ENCODE data around the gene EFCAB12.
"Not testable (repeated sequence)": the region's sequence is repeated elsewhere in the genome, so short reads cannot be mapped to it uniquely, and the experiment has no call there.

EFCAB12 gene

DNA sequence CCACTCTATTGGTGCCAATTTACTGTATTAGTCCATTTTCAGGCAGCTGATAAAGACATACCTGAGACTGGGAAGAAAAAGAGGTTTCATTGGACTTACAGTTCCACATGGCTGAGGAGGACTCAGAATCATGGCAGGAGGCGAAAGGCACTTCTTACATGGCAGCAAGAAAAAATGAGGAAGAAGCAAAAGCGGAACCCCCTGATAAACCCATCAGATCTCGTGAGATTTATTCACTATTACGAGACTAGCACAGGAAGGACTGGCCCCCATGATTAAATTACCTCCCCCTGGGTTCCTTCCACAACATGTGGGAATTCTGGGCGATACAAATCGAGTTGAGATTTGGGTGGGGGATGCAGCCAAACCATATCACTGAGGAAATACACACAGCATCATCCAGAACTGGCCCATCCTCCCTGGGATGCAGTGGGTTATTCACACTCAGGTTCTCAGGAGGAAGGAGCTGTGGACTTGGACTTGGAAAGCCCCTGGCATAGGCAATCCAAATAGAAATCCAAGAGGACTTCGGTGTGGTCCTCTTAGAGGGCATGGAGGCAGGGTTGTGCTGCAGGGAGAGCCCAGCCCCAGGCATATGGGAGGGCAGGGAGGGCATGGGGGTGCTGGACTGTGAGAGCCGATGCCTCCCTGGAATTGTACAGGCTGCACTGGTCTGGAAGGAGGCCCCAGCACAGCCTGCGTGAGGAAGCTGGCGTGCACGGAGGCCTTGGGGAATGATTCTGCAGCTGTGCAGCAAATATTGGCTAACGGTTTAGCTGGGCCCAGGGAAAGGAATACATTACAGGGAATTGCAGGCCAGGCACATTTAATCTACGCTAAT lies 62.9 kb downstream of the EFCAB12 start:
- DNase-seq (ENCODE audit: low spot score): no peak

DNA sequence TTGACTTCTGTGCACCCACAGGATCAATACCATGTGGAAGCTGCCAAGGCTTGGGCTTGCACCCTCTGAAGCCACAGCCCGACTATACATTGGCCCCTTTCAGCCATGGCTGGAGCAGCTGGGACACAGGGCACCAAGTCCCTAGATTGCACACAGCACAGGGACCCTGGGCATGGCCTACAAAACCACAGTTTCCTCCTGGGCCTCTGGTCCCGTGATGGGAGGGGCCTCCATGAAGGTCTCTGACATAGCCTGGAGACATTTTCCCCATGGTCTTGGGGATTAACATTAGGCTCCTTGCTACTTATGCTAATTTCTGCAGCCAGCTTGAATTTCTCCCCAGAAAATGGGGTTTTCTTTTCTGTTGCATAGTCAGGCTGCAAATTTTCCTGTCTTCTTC lies 63.6 kb downstream of the EFCAB12 start:
- DNase-seq (ENCODE audit: low spot score): not testable (repeated sequence)

DNA sequence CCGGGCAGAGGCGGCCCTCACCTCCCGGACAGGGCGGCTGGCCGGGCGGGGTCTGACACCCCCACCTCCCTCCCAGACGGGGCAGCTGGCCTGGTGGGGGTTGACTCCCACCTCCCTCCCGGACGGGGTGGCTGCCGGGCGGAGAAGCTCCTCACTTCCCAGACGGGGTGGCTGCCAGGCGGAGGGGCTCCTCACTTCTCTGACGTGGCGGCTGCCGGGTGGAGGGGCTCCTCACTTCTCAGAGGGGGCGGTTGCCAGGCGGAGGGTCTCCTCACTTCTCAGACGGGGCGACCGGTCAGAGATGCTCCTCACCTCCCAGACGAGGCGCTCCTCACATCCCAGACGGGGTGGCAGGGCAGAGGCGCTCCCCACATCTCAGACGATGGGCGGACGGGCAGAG lies 65.1 kb downstream of the EFCAB12 start:
- DNase-seq (ENCODE audit: low spot score): not testable (repeated sequence)

DNA sequence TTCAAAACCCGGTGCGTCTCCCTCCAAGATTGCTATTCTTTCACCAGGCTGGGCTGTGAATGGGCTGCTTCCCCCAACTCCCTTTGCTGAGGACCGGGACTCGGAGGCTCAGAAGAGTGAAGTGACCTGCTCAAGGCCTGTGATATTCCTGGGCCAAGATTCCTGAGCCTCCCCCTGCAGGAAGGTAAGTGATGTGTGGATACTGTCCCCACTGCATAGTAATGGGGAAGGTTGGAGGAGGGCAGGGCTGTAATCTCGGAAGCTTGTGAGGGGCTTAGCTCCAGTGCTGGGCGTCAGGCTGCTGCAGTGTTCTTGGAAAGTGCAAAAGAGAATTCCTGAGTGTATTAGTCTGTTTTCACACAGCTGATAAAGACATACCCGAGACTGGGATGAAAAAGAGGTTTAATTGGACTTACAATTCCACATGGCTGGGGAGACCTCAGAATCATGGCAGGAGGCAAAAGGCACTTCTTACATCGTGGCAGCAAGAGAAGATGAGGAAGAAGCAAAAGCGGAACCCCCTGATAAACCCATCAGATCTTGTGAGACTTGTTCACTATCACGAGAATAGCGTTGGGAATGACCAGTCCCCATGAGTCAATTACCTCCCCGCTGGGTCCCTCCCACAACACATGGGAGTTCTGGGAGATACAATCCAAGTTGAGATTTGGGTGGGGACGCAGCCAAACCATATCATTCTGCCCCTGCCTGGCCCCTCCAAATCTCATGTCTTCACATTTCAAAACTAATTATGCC lies 67.6 kb downstream of the EFCAB12 start:
- DNase-seq (ENCODE audit: low spot score): no peak

GRCh38 chr3:129360171-129360611 lies 68.2 kb downstream of the EFCAB12 start:
- peak; percentile 69 for DNase-seq (ENCODE audit: low spot score)

DNA sequence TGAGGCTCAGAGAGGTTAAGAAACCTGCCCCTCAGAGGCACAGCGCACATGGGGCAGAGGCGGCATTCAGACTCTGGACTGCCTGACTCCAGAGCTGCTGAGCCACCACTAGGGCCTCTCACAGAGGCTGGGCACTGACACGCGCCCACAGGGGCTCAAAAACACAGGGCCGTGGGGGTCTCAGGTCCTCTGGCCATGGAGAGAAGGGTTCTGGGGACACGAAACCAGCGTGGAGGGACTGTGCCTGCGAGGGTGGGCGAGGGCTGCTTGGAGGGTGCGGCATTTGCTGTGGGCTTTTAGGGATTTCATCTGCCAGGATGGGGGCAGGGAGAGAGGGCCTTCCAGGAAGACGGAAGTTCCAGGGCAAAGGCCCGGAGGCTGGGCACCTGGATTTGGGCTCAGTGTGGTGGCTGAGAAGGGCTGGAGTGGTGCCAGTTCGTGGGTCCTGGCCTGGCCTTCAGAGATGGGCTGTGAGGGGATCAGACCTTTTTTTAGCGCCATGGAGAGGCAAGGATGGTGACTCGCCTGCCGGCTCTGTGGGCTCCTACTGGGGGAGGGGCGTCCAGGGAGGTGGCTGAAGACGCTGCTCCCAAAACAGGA lies 69.6 kb downstream of the EFCAB12 start:
- DNase-seq (ENCODE audit: low spot score): no peak

GRCh38 chr3:129358177-129358771 lies 70.2 kb downstream of the EFCAB12 start:
- no peak for DNase-seq (ENCODE audit: low spot score)

- DNase-seq (ENCODE audit: low spot score): no peak
These were observed 70.8 kb downstream of the EFCAB12 start for GRCh38 chr3:129357616-129358015.

DNA sequence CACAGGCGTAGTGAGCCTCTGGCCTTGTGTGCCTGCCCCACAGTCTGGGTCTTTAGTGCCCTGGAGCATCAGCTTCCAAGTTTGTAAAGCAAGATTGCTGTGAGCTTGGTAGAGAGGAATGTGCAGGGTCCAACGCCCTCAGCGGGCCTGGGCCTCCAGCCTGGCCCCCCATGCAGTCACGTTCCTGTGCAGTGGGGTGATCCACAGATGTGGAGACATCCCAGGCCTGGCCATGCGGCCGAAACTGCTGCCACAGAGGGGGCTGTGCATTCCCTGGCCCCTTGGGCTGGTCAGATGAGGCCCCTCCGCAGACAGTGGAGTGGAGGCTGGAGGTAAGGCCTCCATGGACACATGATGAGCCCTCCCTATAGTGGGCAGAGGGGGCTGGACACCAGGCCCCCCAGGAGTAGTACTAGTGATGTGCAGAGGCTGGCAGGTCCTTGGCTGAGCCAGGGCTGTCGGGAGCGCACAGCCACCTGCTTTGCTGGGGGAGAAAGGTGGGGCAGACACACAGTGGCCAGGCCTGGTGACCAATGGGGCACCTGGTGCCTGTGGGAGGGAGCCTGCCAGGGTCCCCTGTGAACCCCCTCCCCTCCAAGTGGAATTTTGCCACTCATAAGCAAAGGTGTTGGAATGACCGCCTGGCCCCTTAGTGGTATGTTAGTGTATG lies 71.5 kb downstream of the EFCAB12 start:
- DNase-seq (ENCODE audit: low spot score): no peak

DNA sequence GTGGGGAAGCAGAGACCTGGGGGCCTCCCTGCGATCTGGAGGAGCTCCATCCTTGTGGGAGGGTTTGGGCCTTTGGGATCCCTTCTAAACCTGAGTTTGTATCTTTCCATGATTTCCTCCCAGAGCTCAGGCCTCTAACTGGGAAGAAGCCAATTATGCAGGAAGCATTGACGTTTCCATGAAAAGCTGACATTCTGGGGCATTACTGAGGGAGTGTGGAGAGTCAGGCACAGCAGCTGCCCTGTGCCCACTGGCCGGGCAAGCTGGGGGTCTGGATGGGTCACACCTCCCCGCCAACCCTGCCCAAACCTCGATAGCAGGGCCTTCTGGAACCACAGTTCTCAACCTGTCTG lies 74.9 kb downstream of the EFCAB12 start:
- DNase-seq (ENCODE audit: low spot score): no peak

DNA sequence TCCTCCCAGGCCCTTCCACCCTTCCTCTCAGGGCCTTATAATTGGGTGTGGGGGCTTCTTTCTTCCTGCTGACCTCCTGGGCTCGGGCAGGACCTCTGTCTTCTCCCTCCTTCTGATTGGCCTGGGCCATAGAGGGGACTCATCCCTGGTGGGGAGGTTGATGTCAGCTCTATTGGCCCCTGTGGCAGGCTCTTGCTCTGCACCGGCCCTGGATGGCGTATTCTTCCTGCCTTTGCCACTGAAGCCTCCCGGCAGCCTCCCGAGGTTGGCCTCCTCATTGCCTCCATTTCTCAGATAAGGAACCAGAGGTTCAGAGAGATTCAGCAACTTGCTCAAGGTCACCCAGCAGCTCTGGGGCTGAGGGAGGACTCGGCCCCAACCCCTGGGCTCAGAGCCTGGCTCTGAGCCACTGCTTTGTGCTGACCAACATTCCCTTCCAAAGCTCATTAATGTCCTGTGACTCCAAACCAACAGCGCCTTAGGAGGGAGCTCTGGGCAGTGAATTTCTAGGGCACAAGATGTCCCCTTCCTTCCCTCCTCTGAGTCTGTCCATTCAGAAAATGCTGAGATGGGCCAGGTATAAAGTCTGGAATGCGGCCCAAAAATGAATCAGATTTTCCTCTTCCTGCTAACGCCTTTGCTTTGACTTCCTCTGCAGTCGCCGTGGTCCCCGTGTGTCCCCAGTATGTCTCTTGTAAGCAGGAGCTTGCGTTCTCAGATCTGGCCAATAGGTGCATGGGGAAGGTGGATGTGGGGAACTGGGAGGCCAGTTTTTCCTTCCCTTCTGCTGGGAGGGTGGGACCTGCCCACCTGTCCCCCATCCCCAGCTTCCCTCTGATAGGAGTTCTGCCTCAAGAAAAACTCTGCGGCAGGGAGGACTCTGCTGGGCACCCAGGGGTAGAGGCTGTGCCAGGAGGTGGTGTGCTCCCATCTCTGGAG lies 75.5 kb downstream of the EFCAB12 start:
- DNase-seq (ENCODE audit: low spot score): no peak

- DNase-seq (ENCODE audit: low spot score): no peak
These were observed 76.4 kb downstream of the EFCAB12 start for GRCh38 chr3:129352045-129352444.
